HCT116 (cell line): ENCODE data around the gene BLNK.

Experiments
- ZNF274 ChIP-seq: fragments of 200-500 bp; sonication (Bioruptor generic); IDR thresholded peaks from 2 replicates; pipeline ENCODE4 v1.6.1; 2014; ENCODE audit warnings: mild to moderate bottlenecking, low read depth, low read length, inconsistent platforms
- TF ChIP-seq, protein P1 (sequence below), 3 experiments: fragments of 200-600 bp in 1 of 3; sonication (generic) in 1 of 3; IDR thresholded peaks in 2 of 3; conservative IDR thresholded peaks in 1 of 3; 2 replicates each; pipeline ENCODE4 v1.5.1; 2012 to 2017; ENCODE audit warnings: low read depth in 2 of 3, low read length in 2 of 3, antibody characterized with exemption in 1 of 3, borderline replicate concordance in 1 of 3, control low read depth in 1 of 3, mild to moderate bottlenecking in 1 of 3, mixed read lengths in 1 of 3, mixed run types in 1 of 3, moderate library complexity in 1 of 3; ENCODE audit not compliant: insufficient read depth in 1 of 3

DNA sequence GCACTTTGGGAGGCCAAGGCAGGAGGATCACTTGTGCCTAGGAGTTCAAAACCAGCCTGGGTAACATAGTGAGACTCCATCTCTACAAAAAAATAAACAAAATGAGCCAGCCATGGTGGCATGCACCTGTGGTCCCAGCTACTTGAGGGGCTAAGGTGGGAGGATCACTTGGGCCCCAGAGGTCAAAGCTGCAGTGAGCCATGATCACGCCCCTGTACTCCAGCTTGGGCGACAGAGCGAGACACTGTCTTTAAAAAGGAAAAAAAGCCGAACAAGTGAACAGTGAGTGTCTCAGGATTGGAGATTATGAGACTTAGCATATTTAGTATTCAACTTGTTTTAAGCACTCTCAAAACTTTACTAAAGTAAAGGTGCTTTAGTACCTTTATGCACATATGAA, 28.1 kb downstream of the BLNK start:
- TF ChIP-seq ZNF274 = no peak
- TF ChIP-seq, protein P1, sequence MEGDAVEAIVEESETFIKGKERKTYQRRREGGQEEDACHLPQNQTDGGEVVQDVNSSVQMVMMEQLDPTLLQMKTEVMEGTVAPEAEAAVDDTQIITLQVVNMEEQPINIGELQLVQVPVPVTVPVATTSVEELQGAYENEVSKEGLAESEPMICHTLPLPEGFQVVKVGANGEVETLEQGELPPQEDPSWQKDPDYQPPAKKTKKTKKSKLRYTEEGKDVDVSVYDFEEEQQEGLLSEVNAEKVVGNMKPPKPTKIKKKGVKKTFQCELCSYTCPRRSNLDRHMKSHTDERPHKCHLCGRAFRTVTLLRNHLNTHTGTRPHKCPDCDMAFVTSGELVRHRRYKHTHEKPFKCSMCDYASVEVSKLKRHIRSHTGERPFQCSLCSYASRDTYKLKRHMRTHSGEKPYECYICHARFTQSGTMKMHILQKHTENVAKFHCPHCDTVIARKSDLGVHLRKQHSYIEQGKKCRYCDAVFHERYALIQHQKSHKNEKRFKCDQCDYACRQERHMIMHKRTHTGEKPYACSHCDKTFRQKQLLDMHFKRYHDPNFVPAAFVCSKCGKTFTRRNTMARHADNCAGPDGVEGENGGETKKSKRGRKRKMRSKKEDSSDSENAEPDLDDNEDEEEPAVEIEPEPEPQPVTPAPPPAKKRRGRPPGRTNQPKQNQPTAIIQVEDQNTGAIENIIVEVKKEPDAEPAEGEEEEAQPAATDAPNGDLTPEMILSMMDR (IDR thresholded peaks at IDR 0.05 in 2 of 3, conservative IDR thresholded peaks at IDR 0.05 in 1 of 3; ENCODE audit: borderline replicate concordance in 1 of 3, insufficient read depth in 1 of 3, low read depth in 2 of 3, low read length in 2 of 3) = no peak
